Measurements from ENCODE around the gene SUCO.
A peak's percentile ranks its signal among the peaks of the same experiment; 100 is the strongest.
"Not testable (repeated sequence)": the region's sequence is repeated elsewhere in the genome, so short reads cannot be mapped to it uniquely, and the experiment has no call there.

Gene SUCO

GRCh38 chr1:172566196-172566997 lies 33.4 kb downstream of the SUCO start:
- DNase-seq = no peak

GRCh38 chr1:172567720-172568119 lies 34.8 kb downstream of the SUCO start:
- DNase-seq = no peak

- DNase-seq = no peak
Observed at GRCh38 chr1:172574080-172574479, 41.1 kb downstream of the SUCO start.

- DNase-seq = no peak
Observed at GRCh38 chr1:172578586-172578985, 45.6 kb downstream of the SUCO start.

GRCh38 chr1:172581273-172581672 lies 48.3 kb downstream of the SUCO start:
- no peak for DNase-seq

- no peak for DNase-seq
Observed at GRCh38 chr1:172581779-172582178, 48.8 kb downstream of the SUCO start.

GRCh38 chr1:172582889-172583288 lies 49.9 kb downstream of the SUCO start:
- peak in 1 of 2 donors; percentile 6 for DNase-seq

- DNase-seq = no peak
Observed at GRCh38 chr1:172585348-172585747, 52.4 kb downstream of the SUCO start.

- DNase-seq = no peak
Observed at GRCh38 chr1:172585861-172586260, 52.9 kb downstream of the SUCO start.

GRCh38 chr1:172588296-172589291 lies 55.6 kb downstream of the SUCO start:
- peak in 1 of 2 donors; percentile 13 for DNase-seq

- DNase-seq = no peak
Observed at GRCh38 chr1:172589553-172589952, 56.6 kb downstream of the SUCO start.

- DNase-seq = not testable (repeated sequence)
Observed at GRCh38 chr1:172591429-172591828, 58.5 kb downstream of the SUCO start.

- not testable (repeated sequence) for DNase-seq
Observed at GRCh38 chr1:172595066-172595465, 62.1 kb downstream of the SUCO start.

- not testable (repeated sequence) for DNase-seq
Observed at GRCh38 chr1:172596782-172597181, 63.8 kb downstream of the SUCO start.

- DNase-seq = no peak
Observed at GRCh38 chr1:172599912-172600311, 67.0 kb downstream of the SUCO start.

GRCh38 chr1:172600615-172601014 lies 67.7 kb downstream of the SUCO start:
- no peak for DNase-seq

GRCh38 chr1:172601046-172601630 lies 68.2 kb downstream of the SUCO start:
- DNase-seq = no peak

GRCh38 chr1:172602706-172603105 lies 69.8 kb downstream of the SUCO start:
- no peak for DNase-seq

- DNase-seq = no peak
Observed at GRCh38 chr1:172603816-172604215, 70.9 kb downstream of the SUCO start.

GRCh38 chr1:172605641-172606040 lies 72.7 kb downstream of the SUCO start:
- no peak for DNase-seq

- DNase-seq = no peak
Observed at GRCh38 chr1:172607145-172607544, 74.2 kb downstream of the SUCO start.

GRCh38 chr1:172608098-172608601 lies 75.2 kb downstream of the SUCO start:
- DNase-seq = no peak

- DNase-seq = peak in 1 of 2 donors; percentile 52
Observed at GRCh38 chr1:172609528-172609927, 76.6 kb downstream of the SUCO start.

All from CD4-positive, alpha-beta T cell treated with Interleukin-1 beta for 1 hour (primary cell).